ENCODE data around the gene TUBB3. TPM values are rescaled to one million over a fixed set of nuclear protein-coding genes. Genes with fewer than 3 reads are reported as not detected.

Gene TUBB3
- total RNA-seq, 1 experiment from 2014 or later: 79.6 TPM

DNA sequence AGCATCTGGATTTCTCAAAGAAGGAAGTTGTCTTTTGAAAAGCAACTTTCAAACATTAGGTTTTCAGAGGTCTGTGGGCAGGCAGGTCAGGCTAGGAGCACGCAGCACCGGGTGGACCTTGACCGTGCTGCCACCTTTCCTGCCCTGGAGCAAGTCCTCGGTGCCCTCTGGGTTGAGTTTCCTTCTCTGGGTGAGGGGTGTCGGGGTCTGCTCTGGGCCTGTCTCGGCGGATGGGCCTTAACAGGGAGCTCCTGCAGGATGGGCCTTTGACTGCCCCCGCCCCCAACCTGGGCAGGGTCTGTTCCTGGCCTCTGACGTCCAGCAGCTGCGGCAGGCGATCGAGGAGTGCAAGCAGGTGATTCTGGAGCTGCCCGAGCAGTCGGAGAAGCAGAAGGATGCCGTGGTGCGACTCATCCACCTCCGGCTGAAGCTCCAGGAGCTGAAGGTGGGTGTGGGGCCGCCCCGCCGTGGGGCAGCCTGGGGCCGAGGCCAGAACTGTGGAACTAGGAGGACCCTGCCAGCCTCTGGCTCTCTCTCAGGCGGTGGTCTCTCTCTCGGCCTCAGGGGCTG lies 34.2 kb downstream of the TUBB3 start:
- no peaks in the 10 kb centered on the region; the same call in 1 of the 2 replicates for H4K20me1 ChIP-seq (ENCODE audit: insufficient read depth)
- H3K9me2 ChIP-seq (ENCODE audit: insufficient read depth): no peaks in the 10 kb centered on the region
- H3K4me2 ChIP-seq: no peak overlapping the region
- POLR2A ChIA-PET (ENCODE audit: unreplicated experiment): no interaction called here
- no TSS peak for BruUV-seq (replicated peaks)
- H3K27ac ChIP-seq: no peak overlapping the region
- CTCF ChIA-PET: no interaction called here
- no peaks in the 10 kb centered on the region for H3K9me3 ChIP-seq (ENCODE audit: insufficient read depth, low read depth)
- no peaks in the 10 kb centered on the region for H3F3A ChIP-seq (ENCODE audit: insufficient read depth, low read depth)
- H3K4me3 ChIP-seq: no peak overlapping the region
- DNase-seq: no peak
- no peak overlapping the region for H2AFZ ChIP-seq
- H3K36me3 ChIP-seq (ENCODE audit: low read depth): no peaks in the 10 kb centered on the region
- no peaks in the 10 kb centered on the region for H3K27me3 ChIP-seq (ENCODE audit: insufficient read depth, low read depth)
- H3K4me1 ChIP-seq (replicated peaks; ENCODE audit: insufficient read depth): no peaks in the 10 kb centered on the region
- intact Hi-C loops (cut with micrococcal nuclease; ENCODE audit: unreplicated experiment): no loop called here
- no peak for TF ChIP-seq EZH2 (IDR thresholded peaks at IDR 0.05; ENCODE audit: low read depth)
- TF ChIP-seq, protein P1, sequence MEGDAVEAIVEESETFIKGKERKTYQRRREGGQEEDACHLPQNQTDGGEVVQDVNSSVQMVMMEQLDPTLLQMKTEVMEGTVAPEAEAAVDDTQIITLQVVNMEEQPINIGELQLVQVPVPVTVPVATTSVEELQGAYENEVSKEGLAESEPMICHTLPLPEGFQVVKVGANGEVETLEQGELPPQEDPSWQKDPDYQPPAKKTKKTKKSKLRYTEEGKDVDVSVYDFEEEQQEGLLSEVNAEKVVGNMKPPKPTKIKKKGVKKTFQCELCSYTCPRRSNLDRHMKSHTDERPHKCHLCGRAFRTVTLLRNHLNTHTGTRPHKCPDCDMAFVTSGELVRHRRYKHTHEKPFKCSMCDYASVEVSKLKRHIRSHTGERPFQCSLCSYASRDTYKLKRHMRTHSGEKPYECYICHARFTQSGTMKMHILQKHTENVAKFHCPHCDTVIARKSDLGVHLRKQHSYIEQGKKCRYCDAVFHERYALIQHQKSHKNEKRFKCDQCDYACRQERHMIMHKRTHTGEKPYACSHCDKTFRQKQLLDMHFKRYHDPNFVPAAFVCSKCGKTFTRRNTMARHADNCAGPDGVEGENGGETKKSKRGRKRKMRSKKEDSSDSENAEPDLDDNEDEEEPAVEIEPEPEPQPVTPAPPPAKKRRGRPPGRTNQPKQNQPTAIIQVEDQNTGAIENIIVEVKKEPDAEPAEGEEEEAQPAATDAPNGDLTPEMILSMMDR (conservative IDR thresholded peaks at IDR 0.05): no peak
- H3K79me2 ChIP-seq (ENCODE audit: low read depth): no peaks in the 10 kb centered on the region

DNA sequence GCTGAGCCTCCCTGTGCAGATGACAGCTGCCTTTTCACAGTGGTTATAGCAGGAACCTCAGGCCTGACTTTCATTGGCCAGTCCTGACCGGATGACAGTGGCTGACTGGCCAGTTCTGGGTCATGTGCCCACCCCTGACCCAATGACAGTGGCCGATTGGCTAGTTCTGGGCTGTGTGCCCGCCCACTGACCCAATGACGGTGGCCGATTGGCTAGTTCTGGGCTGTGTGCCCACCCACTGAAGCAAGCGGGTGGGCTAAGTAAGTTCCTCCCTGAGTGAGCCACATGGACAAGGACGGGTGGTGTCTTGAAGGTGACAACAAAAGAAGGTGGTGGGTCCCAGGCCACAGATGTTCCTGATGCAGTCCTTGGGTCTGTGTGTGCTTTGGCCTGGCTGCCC lies 34.9 kb downstream of the TUBB3 start:
- Histone ChIP-seq H3F3A (ENCODE audit: insufficient read depth, low read depth) (no peaks in the 10 kb centered on the region), H3K9me3 (ENCODE audit: insufficient read depth, low read depth) (no peaks in the 10 kb centered on the region), H4K20me1 (ENCODE audit: insufficient read depth) (no peaks in the 10 kb centered on the region; the same call in 1 of the 2 replicates), H2AFZ (no peak overlapping the region), H3K4me1 (replicated peaks; ENCODE audit: insufficient read depth) (no peaks in the 10 kb centered on the region), H3K4me2 (no peak overlapping the region), H3K27me3 (ENCODE audit: insufficient read depth, low read depth) (no peaks in the 10 kb centered on the region), H3K4me3 (no peak overlapping the region), H3K27ac (no peak overlapping the region), H3K79me2 (ENCODE audit: low read depth) (no peaks in the 10 kb centered on the region), H3K9me2 (ENCODE audit: insufficient read depth) (no peaks in the 10 kb centered on the region), H3K36me3 (ENCODE audit: low read depth) (no peaks in the 10 kb centered on the region)
- no peak for TF ChIP-seq EZH2 (IDR thresholded peaks at IDR 0.05; ENCODE audit: low read depth)
- TF ChIP-seq, protein P1 (conservative IDR thresholded peaks at IDR 0.05): no peak
- POLR2A ChIA-PET (ENCODE audit: unreplicated experiment): interaction anchor here (0.7 kb wide), 1 partner anchor 463 kb away, joined by 8 read pairs; no protein-coding TSS in a partner anchor
- CTCF ChIA-PET: no interaction called here
- intact Hi-C loops (cut with micrococcal nuclease; ENCODE audit: unreplicated experiment): no loop called here
- DNase-seq: no peak
- BruUV-seq (replicated peaks): no TSS peak

DNA sequence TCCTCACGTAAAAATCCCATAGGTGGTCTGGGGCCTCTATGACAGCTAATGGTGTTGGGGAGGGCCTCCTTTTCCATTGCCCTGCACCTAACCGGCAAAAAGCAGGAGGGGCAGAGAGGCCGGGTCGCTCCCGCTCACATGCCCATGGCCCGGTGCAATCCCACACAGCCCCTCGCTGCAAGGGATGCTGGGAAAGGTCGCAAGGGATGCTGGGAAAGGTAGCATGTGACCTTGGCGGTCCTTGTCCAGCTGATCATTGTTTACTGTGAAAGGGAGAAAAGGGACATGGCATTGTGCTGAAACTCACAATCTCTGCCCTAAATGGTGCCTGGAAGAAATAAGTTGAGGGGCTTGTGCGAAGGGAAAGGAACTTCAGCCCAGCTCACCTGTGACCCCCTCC lies 35.5 kb downstream of the TUBB3 start:
- TF ChIP-seq EZH2 (IDR thresholded peaks at IDR 0.05; ENCODE audit: low read depth): no peak
- TF ChIP-seq, protein P1 (conservative IDR thresholded peaks at IDR 0.05): no peak
- Histone ChIP-seq H3K4me2 (no peak overlapping the region), H3K4me3 (no peak overlapping the region), H4K20me1 (ENCODE audit: insufficient read depth) (no peaks in the 10 kb centered on the region; the same call in 1 of the 2 replicates), H2AFZ (no peak overlapping the region), H3F3A (ENCODE audit: insufficient read depth, low read depth) (no peaks in the 10 kb centered on the region), H3K4me1 (replicated peaks; ENCODE audit: insufficient read depth) (no peaks in the 10 kb centered on the region), H3K36me3 (ENCODE audit: low read depth) (no peaks in the 10 kb centered on the region), H3K79me2 (ENCODE audit: low read depth) (no peaks in the 10 kb centered on the region), H3K9me2 (ENCODE audit: insufficient read depth) (no peaks in the 10 kb centered on the region), H3K27me3 (ENCODE audit: insufficient read depth, low read depth) (no peaks in the 10 kb centered on the region), H3K9me3 (ENCODE audit: insufficient read depth, low read depth) (no peaks in the 10 kb centered on the region), H3K27ac (no peak overlapping the region)
- CTCF ChIA-PET: no interaction called here
- BruUV-seq (replicated peaks): no TSS peak
- DNase-seq: no peak
- POLR2A ChIA-PET (ENCODE audit: unreplicated experiment): interaction anchor here (0.7 kb wide), 1 partner anchor 464 kb away, joined by 8 read pairs; no protein-coding TSS in a partner anchor
- intact Hi-C loops (cut with micrococcal nuclease; ENCODE audit: unreplicated experiment): no loop called here

Measured in PC-9 (cell line).